ENCODE data around the gene GPATCH8.
"Not testable (repeated sequence)": the region's sequence is repeated elsewhere in the genome, so short reads cannot be mapped to it uniquely, and the experiment has no call there.

Gene GPATCH8

GRCh38 chr17:44527954-44528353, 24.7 kb upstream of the GPATCH8 start:
- no peak for DNase-seq (ENCODE audit: low read depth in 1 of 2, low spot score in 1 of 2)

- no peak for DNase-seq (ENCODE audit: low read depth in 1 of 2, low spot score in 1 of 2)
These were observed 23.9 kb upstream of the GPATCH8 start for GRCh38 chr17:44527102-44527501.

- DNase-seq (ENCODE audit: low read depth in 1 of 2, low spot score in 1 of 2), result no peak
These were observed 20.4 kb upstream of the GPATCH8 start for GRCh38 chr17:44523672-44523972.

- no peak for DNase-seq (ENCODE audit: low read depth in 1 of 2, low spot score in 1 of 2)
These were observed 19.9 kb upstream of the GPATCH8 start for GRCh38 chr17:44522883-44523671.

GRCh38 chr17:44518032-44518431, 14.8 kb upstream of the GPATCH8 start:
- DNase-seq (ENCODE audit: low read depth in 1 of 2, low spot score in 1 of 2), result no peak

GRCh38 chr17:44511241-44512134, 8.3 kb upstream of the GPATCH8 start:
- not testable (repeated sequence) for DNase-seq (ENCODE audit: low read depth in 1 of 2, low spot score in 1 of 2)

GRCh38 chr17:44506939-44507604, 3.9 kb upstream of the GPATCH8 start:
- DNase-seq (ENCODE audit: low read depth in 1 of 2, low spot score in 1 of 2), result not testable (repeated sequence)

GRCh38 chr17:44502598-44503146, 534 bp downstream of the GPATCH8 start:
- peak in 1 of 2 donors; percentile 17 for DNase-seq (ENCODE audit: low read depth in 1 of 2, low spot score in 1 of 2)

GRCh38 chr17:44501866-44502375, 1.3 kb downstream of the GPATCH8 start:
- no peak for DNase-seq (ENCODE audit: low read depth in 1 of 2, low spot score in 1 of 2)

- DNase-seq (ENCODE audit: low read depth in 1 of 2, low spot score in 1 of 2), result no peak
These were observed 3.5 kb downstream of the GPATCH8 start for GRCh38 chr17:44499722-44500121.

GRCh38 chr17:44496815-44497214, 6.4 kb downstream of the GPATCH8 start:
- no peak for DNase-seq (ENCODE audit: low read depth in 1 of 2, low spot score in 1 of 2)

GRCh38 chr17:44493339-44493738, 9.9 kb downstream of the GPATCH8 start:
- no peak for DNase-seq (ENCODE audit: low read depth in 1 of 2, low spot score in 1 of 2)

- DNase-seq (ENCODE audit: low read depth in 1 of 2, low spot score in 1 of 2), result no peak
These were observed 10.4 kb downstream of the GPATCH8 start for GRCh38 chr17:44492706-44493272.

- DNase-seq (ENCODE audit: low read depth in 1 of 2, low spot score in 1 of 2), result no peak
These were observed 13.6 kb downstream of the GPATCH8 start for GRCh38 chr17:44489581-44489980.

GRCh38 chr17:44487170-44487569, 16.0 kb downstream of the GPATCH8 start:
- DNase-seq (ENCODE audit: low read depth in 1 of 2, low spot score in 1 of 2), result no peak

GRCh38 chr17:44473367-44473766, 29.8 kb downstream of the GPATCH8 start:
- DNase-seq (ENCODE audit: low read depth in 1 of 2, low spot score in 1 of 2), result no peak

- no peak for DNase-seq (ENCODE audit: low read depth in 1 of 2, low spot score in 1 of 2)
These were observed 33.5 kb downstream of the GPATCH8 start for GRCh38 chr17:44469676-44470075.

GRCh38 chr17:44467108-44467507, 36.1 kb downstream of the GPATCH8 start:
- DNase-seq (ENCODE audit: low read depth in 1 of 2, low spot score in 1 of 2), result no peak

GRCh38 chr17:44466339-44466738, 36.9 kb downstream of the GPATCH8 start:
- DNase-seq (ENCODE audit: low read depth in 1 of 2, low spot score in 1 of 2), result no peak

- no peak for DNase-seq (ENCODE audit: low read depth in 1 of 2, low spot score in 1 of 2)
These were observed 37.3 kb downstream of the GPATCH8 start for GRCh38 chr17:44465897-44466296.

- DNase-seq (ENCODE audit: low read depth in 1 of 2, low spot score in 1 of 2), result no peak
These were observed 37.9 kb downstream of the GPATCH8 start for GRCh38 chr17:44465276-44465675.
